GM21619 (cell line): ENCODE data around the gene RGMA.
"Not testable (repeated sequence)": the region's sequence is repeated elsewhere in the genome, so short reads cannot be mapped to it uniquely, and the experiment has no call there.

ENCODE experiments used
- ATAC-seq: cut with Tn5 transposase; IDR thresholded peaks from one replicate; pipeline ENCODE4 v1.9.1; 2021; ENCODE audit not compliant: unreplicated experiment

RGMA gene

GRCh38 chr15:93049914-93050578 is 39.0 kb downstream of the RGMA start:
- ATAC-seq, result no peak

DNA sequence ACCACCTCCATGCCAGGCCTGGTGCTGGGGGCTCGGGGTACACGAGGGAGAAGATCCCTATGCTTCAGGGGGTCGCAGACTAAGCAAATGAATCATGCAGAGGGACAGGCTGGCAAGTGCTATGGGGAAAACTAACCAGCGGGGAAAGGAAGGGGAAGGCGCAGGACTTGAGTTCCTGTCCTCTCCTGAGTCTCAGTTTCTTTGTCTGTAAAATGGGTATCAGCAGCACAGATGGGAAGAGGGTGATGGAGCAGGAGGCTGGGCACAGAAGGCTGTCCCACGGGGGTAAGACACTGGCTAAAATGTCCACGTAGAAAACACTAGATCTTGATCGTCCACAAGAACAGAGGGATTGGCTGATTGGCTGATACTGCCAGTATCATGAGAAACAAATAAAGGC is 39.8 kb downstream of the RGMA start:
- no peak for ATAC-seq

- ATAC-seq, result no peak
Measured at GRCh38 chr15:93048759-93049161, 40.3 kb downstream of the RGMA start.

GRCh38 chr15:93048426-93048721 is 40.6 kb downstream of the RGMA start:
- ATAC-seq, result no peak

GRCh38 chr15:93047621-93048425 is 41.2 kb downstream of the RGMA start:
- ATAC-seq, result no peak

- no peak for ATAC-seq
Measured at GRCh38 chr15:93046721-93047120, 42.3 kb downstream of the RGMA start.

DNA sequence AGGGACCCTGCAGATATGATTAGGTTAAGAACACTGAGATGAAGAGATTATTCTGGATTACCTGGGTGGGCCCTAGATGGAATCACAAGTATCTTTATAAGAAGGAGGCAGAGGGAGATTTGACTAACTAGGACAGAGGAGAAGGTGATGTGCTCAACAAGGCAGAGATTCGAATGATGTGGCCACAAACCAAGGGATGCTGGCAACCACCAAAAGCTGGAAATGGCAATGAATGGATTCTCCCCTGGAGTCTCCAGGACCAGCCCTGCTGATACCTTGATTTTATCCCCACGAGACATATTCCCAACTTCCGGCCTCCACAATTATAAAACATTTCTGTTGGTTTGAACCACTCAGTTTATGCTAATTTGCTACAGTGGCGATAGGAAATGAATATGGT is 42.9 kb downstream of the RGMA start:
- no peak for ATAC-seq

- ATAC-seq, result no peak
Measured at GRCh38 chr15:93045191-93045785, 43.7 kb downstream of the RGMA start.

DNA sequence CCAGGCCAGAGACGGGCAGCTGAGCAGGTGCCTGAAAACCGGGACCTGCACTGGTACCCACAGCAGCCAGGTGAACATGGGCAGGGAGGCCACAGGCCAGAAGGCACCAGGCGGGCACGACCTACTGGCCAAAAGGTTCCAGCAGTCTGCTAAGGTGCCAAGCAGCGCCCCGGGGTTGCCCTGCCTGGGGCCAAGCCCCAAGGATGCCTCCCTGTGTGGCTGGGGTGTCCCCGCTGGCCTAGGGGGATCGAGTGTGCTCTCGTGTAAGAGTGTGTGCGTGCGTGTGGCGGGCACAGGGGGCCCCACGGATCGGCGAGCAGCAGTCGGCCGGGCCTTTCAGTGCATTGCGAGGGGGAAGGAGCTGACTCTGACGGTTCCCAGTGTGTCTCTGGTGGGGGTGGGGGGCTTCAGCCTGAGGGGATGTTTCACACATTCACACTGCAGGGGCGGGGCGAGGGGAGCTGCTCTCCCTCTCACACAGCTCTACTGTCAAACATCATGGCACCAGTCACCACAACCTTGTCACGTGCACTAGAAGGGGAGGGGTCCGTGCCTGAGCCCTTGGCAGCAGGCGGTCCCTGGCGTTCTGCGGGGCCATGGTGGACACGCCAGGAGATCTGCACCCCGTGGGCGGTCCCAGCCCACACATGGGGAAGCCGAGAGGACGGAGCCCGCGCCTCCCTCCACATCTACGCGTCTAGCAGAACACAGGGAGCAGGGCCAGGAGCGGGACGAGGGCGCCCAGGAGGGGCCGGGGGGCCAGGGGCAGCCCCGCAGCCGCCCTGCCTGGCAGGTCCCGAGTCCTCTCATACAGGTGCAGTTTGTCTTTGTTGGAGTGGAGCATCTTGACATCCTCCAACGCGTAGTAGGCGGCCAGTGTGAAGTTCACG is 44.5 kb downstream of the RGMA start:
- no peak for ATAC-seq

GRCh38 chr15:93043621-93044300 is 45.2 kb downstream of the RGMA start:
- ATAC-seq, result no peak

DNA sequence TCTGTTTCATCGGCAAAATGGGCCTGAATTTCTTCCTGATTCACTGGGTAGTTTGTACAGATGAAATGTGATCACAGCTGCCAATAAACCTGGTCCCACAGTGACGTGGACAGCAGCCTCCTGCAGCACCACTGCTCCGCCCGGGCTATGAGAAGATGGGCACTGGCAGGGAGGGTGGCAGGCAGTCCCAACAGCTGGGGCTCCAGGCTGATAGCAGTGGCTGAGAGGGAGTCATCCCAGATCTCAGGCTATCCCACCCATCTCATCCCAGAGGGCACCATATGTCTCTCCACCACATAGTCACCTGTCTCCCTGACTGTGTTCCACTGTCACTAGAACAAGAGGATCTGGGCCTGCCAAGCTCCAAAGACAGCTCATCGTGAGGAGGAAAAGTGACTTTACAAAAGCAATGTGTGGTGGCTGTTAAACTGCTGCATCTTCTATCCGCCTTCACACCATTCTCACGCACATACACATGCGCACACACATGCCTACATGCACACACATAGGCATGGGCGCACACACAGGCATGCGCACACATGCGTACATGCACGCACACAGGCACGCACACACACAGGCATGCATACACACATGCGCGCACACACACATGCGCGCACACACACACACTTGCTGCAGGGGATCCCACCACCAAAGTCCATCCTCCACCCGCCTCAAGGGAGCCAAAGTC is 46.2 kb downstream of the RGMA start:
- no peak for ATAC-seq

DNA sequence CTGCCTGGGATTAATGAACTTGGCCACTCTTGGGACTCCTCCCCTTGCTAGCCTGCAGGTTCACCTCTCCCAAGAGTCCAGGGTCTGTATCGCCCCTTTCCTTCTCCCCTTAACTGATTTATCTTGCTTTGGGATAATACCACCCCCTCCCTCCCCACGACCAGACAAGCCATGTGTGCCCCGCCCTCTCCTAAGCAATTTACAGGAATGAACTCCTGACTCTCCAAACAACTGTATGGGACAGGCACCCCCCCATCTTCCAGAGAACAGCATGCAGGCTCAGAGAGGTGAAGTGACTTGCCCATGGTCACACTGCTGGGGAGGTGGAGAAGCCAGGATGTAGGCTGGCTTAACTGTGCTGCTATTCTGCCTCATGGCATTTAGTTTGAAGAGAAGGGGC is 46.8 kb downstream of the RGMA start:
- no peak for ATAC-seq

DNA sequence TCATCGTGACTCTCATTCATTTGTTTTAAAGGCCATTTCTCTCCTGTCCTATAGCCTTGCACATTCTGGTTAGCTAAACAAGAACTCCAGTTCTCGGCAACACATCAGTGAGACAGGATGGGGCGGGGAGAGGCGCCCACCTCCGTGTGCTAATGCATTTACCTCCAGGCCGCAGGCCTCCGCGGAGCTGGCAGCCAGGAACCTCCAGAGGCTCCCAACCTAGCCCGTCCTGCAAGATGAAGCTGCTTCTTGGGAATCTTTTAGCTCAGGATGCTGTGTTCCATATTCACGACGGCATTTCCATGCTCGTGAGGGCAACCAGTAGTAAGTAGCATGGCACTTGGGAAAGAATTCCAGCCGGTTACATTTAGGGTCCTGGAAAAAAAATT is 47.9 kb downstream of the RGMA start:
- no peak for ATAC-seq

GRCh38 chr15:93040288-93041158 is 48.5 kb downstream of the RGMA start:
- no peak for ATAC-seq

DNA sequence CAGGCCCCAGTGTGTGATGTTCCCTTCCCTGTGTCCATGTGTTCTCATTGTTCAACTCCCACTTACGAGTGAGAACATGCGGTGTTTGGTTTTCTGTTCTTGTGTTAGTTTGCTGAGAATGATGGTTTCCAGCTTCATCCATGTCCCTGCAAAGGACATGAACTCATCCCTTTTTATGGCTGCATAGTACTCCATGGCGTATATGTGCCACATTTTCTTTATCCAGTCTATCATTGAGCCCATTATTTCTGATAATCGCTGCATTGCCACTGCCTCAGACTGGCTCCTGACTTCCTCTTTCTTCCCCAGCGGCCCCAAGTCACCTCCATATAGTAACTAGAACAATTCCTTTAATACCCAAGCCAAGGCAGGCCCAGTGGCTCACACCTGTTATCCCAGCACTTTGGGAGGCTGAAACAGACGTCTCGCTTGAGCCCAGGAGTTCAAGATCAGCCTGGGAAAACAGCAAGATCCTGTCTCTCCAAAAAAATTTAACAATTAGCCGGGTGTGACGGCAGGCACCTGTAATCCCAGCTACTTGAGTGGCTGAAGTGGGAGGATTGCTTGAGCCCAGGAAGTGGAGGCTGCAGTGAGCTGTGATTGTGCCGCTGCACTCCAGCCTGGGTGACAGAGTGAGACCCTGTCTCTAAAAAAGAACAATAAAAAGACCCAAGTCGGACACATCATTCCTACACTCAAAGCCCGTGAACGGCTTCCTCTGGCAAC is 49.3 kb downstream of the RGMA start:
- not testable (repeated sequence) for ATAC-seq

GRCh38 chr15:93037820-93038705 is 50.9 kb downstream of the RGMA start:
- no peak for ATAC-seq

DNA sequence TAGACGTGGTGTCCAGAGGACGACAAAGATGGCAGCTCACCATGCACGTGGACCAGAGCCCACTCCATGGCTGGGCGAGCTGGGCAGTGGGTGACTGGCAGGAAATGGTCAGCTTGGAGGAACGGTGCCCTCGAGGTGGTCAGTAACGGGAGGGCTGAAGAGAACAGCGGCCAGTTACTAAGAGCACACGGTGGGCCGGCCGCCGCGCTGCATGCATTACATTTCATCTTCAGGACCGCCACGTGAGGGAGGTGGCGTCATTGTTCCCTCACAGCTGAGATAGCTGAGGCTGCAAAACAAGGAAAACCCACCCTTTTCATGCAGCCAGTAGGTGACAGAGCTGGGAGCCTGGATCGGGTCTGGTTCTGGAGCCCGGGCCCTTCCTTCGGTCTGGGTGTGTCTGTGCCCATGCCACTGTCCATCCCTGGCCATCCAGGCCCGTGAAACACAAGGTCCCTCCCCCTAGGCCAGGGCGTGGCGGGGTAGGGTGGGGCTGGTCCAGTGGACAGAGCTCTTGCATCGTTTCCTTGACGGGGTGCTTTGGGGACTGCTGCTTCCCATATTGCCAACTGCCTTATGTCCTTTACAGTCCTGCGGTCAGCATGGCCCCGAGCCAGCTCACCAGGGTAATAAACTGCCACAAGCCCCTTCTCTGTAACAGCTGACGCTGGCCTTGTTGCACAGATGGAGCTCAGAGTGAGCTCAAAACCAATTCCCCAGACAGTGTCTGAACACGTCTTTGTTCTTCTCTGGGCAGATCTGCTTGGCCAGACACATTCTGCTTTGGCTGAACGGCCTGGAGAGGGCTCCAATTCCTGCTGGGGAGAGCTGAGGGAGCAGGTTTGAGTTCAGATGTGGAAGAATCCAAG is 51.8 kb downstream of the RGMA start:
- no peak for ATAC-seq
